Embryonic facial prominence (tissue), 1 donor: ENCODE data around the gene SLC25A51.
"Not testable (repeated sequence)": the region's sequence is repeated elsewhere in the genome, so short reads cannot be mapped to it uniquely, and the experiment has no call there.

Experiments
- DNase-seq: peaks from one replicate; pipeline ENCODE4 v3.0.0-alpha.2; 2016; ENCODE audit errors: extremely low spot score

The SLC25A51 gene

DNA sequence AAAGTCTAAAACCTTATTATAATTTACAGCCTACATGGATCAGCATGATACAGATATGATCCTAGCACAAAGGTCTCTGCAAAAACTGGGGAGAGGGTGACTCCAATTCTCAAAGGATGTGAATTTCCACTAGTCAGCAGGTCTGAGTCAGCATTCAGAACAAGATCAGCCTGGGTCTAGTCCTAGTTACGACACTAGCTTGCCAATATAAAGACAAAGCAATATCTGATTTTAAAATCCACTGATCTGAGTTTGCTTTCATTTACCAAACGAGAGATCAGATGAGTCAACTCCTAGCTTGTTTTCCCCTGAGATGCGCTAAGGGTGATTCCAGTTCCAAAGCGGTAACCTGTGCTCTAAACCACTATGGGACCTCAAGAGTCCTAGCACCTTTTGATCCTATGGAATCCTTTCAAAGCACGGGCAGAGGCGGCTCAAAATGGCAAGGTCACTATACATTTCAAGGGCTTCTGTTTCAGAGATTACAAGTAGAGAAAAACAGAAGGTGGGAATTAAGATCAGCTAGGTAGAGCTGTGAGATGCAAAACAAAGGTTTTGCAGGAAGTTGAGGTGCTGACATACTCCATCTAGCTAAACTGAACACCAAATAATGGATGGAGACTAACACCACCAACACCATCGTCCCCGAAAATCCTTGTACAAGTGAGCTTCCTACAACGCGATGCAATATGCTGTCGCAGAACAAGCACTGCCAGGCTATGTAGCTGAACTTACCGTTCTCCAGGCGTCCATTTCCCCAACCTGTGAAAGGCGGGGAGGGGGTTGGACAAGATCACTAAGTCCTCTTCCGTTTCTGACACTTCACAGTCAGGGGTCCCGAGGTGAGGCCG, 906 bp downstream of the SLC25A51 start:
- DNase-seq = no peak

DNA sequence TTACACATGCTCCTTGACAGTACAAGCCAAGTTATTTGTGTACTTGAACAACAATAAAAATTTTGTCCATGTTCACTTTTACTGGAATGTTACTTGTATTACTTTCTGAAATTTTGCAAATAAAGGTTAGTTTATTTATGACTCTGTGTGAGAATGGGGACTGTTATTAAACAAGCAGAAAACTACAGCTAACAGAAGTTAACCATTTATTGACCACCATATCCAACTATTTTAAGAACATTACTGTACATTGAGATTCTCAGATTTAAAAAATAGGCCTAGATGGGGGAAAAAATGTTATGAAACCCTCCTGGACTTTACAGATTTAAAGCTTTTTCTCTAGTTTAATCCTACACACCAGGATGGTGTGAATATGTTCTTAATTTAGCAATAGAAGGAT, 1.8 kb downstream of the SLC25A51 start:
- DNase-seq = no peak

DNA sequence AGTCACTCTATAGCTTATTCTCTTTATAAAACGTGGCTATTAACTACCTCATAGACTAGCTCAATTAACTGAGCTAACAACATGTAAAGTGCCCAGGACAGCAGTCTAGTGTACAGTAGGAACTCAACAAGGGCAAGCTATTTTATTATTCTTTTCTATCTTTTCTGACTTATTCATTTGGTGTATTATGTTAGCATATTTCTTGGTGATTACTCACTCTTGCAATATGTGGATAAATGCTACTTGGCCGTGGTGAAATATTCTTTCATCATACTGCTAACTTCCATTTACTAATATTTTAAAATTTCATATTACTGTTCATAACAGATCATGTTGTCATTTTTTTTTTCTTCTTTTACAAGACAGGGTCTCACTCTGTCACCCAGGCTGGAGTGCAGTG, 4.9 kb downstream of the SLC25A51 start:
- no peak for DNase-seq

DNA sequence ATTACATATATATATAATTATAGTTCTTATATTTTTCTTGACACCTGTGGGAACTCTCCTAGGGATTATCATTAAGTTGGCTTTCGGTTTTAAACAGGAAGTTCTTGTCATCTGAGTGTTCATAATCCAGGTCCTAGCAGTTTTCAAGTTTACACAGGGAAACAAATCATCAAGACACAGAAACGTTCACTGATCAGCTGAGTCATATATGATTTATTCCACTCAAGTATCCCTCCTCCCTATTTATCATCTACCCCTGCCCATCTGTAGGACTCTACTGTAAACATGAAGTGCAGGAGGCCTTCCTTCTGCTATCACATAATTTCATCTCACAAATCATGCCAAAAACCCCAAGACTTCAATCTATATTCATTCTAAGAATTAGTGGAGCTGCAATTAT, 6.3 kb downstream of the SLC25A51 start:
- no peak for DNase-seq

DNA sequence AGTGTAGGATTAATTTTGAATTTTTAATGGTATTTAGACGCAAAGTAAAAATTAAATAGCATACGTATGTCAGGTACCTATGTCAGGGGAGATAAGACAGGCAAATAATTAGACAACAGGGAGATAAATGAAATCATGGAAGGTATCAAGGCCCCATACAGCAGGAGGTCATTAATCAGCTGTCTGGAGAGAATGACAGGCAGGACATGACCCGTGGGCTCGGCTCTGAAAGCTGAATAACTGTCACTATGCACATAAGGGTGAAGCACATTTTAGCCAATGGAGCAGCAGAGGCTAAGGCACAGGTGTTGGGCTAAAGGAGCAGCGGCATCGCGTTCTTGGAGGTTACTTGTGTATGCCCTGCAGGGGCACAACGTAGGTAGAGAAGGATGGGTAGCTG, 11.9 kb downstream of the SLC25A51 start:
- DNase-seq = no peak

DNA sequence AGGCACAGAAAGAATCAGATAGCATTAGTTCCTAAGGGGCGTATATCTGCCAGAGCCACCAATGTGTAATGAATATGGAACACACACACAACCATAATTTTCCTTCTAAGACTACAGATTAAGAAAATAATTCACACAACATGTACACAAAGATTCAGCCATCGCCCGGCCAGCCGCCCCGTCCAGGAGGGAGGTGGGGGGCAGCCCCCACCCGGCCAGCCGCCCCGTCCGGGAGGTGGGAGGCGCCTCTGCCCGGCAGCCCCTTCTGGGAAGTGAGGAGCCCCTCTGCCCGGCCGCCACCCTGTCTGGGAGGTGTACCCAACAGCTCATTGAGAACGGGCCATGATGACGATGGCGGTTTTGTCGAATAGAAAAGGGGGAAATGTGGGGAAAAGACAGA, 12.9 kb downstream of the SLC25A51 start:
- not testable (repeated sequence) for DNase-seq

DNA sequence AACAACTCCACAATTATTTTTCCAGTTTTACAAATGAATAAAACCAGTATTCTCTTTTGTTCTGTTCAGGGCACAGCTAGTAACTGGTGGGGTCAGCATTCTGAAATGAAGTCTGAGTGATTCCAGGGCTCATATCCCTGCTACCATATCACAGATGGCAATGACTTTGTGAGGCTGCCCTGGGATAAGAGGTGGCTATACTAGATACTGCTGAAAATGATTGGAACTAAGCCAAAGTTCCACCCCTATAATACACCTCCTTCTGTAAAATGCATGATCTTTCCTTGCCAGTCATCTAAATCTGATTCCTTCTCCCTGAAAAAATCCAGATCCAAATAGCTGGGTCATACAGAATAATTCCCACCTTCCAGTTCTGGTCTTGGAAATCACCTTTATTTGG, 14.4 kb downstream of the SLC25A51 start:
- no peak for DNase-seq

DNA sequence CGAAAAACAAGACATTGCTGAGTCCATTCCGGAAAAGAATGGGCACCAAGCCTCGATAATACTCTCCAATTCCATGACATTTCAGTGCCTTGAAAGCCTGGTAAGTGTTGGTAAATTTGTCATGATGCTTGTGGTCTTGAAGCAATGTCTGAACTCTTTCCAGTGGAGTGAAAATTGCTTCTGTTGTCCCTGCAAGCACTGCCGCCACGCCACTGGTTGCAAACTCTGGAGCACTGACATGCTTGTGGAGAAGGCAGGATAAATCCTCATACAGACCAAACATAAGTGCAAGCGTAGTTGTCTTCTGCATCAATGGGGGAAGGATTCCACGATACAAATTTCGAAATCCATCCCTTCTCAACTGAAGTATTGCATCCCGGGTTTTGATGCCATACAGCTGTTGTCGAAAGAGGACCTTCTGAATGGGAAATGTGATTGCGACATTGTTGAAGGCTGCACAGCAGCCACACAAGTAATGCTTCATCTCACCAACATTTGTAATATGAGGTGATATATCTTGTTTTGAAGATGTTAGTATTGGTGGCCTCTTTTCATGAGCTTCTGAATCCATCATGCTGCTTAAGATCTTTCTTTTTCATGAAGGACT, 15.8 kb downstream of the SLC25A51 start:
- DNase-seq = not testable (repeated sequence)

DNA sequence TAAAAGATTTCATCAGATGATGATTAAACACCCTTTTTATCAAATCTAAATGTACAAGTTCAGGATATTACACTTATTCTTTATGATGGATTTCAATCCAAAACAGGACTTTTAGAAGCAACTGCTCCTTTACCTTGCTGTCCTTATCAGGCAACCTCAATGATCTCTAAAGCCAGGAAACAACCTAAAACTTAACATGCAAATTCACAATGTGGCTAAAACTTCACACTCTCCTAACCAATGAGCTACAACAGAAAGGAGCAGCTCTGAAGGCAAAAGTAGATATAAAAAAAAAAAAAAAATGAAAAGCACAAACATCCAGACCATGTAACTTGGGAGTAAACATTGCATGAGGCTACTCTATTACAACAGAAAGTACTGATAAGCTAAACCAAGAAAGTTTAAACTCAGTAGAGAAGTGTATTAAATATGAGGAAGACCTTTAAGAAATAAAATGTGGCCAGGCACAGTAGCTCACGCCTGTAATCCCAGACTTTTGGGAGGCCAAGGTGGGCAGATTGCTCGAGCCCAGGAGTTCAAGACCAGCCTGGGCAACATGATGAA, 22.9 kb downstream of the SLC25A51 start:
- no peak for DNase-seq

DNA sequence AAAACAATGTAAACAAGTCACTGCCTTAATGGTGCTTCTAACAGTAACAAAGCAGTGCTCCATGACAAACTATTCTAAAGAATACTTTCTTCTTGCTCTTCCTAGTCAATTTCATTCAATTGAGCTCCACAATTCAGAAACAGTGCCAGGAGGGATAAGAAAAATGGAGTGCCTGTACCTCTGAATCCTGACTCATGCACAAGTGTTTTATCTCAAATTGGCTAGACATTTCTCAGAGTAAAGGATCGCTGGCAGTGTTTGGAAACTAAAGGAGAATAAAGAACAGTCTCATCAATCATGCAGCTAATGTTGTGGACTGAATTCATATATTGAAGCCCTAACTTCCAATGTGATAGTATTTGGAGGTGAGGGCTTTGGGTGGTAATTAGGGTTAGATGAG, 27.6 kb downstream of the SLC25A51 start:
- DNase-seq = no peak

DNA sequence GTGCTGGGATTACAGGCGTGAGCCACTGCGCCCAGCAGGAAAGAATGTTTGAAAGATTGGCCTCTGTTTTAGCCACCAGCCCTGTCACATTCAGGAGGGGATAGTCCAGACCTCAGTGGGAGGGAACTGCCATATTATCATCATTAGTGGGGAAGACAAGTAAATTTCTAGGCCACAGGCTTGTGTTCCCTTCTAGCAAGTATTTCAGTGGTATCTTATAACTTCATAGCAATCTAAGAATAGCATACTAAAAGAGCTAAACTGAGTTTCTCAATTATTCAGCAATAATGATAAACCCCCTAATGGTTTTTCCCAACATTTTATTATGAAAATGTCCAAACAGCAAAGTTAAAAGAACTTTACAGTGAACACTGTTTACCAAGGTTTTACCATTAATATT, 30.0 kb downstream of the SLC25A51 start:
- DNase-seq = no peak

DNA sequence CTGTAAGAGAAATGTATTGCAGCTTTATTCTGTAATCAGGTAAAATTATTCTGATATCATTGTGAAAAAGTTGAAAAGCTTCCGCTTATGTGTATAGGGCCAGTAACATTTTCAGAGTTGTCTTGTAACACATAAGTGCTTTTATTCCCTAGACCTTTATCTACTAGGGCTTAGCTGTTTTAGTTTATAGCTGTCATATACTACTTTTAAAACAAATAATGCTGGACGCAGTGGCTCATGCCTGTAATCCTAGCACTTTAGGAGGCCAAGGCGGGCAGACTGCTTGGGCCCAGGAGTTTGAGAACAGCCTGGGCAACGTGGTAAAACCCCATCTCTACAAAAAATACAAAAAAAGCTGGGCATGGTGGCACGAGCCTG, 33.1 kb downstream of the SLC25A51 start:
- no peak for DNase-seq

DNA sequence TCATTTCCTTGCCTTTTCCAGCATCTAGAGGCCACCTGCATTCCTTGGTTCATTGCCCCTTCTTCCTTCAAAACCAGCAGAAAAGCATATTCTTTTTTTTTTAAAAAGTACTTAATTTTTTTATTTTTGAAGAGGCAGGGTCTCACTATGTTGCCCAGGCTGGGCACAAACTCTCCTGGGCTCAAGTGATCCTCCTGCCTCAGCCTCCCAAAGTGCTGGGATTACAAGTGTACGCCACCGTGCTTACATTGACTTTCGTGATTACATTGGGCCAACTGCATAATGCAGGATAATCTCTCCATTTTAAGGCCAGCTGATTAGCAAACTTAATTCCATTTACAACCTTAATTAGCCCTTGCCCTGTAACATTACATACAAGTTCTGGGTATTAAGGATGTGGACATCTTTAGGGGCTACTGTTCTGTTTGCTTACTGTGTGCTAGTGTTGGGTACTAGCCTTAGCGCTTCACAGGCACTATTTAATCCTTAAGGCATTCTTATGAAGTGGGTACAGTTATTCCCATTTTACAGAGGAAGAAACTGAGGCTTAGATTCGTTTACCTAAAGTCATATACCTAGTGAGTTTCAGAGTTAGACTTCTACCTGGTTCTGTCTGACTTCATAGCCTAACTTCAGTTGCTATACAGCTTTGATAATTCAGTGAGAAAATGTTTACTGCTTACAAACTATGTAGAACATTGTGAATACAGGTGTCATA, 33.7 kb downstream of the SLC25A51 start:
- no peak for DNase-seq

DNA sequence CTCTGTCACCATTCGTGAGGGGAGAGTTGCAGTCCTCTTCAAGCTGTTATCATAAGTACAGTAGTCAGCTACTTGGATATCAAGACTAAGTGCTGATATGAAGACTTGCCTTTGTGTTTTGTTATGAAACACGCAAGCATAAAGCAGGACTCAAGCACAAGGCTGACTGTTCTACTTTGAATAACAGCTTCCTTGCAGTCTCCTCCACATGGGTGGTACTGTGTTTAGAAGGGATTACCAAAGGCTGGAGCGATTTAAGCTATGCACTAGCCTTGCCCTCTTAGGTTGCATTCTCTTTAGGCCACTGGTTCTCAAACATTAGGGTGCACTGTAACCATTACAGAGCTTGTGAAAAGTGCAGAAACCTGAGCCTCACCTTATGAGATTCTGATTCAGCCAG, 41.4 kb downstream of the SLC25A51 start:
- no peak for DNase-seq

DNA sequence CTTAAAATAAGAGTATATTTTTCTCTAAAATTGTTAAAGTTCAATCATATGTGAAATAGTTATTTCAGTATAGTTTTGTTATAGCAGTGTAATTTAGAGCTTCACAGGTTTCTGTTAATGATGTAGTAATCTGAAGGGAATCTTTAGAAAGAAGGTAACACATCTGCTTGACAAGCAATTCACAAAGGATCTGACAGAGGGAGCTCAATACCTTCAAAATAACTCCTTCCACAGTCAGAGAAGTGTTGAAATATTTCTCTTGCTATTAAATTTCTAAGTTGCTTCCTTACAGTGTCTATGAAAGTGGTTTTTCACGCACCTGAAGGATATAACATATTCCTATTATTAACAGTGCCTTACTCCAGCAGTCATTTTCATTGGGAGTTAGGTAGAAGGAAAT, 44.9 kb downstream of the SLC25A51 start:
- DNase-seq = no peak

DNA sequence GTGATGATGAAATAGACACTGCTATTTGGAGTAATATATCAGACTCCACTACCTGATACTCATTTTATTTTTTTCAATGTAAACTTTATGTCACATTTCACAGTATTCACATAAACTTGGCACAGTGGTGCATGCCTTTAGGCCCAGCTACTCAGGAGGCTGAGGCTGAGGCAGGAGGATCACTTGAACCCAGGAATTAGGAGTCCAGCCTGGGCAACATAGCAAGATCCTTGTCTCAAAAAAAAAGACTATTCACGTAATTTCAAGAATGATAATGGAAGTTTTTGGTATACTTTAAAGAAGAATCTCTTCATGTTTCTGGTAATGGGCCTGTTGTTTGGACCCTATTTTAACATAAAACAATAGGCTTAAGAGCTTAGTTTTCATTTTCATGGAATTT, 47.4 kb downstream of the SLC25A51 start:
- no peak for DNase-seq

DNA sequence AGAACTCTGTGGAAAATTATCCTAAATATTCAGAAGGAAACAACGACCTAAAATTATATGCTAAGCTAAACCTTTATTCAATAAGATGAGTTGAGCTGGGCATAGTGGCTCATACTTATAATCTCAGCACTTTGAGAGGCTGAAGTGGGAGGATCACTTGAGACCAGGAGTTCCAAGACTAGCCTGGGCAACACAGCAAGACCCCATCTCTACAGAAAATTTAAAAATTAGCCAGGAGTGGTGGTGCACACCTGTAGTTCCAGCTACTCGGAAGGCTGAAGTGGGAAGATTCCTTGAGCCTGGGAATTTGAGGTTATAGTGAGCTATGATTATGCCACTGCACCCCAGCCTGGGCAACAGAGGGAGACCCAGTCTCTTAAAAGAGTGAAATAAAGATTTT, 51.7 kb downstream of the SLC25A51 start:
- no peak for DNase-seq

DNA sequence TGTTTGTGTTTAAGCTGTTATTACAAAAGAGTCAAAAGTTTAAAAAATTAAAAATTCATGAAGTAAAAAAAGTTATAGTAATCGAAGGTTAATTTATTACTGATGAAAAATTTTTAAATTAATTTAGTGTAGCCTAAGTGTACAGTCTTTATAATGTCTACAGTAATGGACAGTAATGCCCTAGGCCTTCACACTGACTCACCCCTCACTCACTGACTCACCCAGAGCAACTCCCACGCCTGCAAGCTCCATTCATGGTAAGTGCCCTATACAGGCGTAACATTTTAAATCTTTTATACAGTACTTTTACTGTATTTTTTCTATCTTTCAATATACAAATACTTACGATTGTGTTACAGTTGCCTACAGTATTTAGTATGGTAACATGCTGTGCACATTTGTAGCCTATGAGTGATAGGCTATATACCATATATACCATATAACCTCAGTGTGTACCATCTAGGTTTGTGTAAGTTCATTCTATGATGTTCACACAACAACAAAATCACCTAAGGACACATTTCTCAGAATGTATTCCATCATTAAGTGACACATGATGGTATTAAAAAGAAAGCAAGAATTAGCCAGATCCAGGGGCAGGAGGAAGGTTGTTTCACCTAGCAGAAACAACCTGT, 63.2 kb downstream of the SLC25A51 start:
- DNase-seq = no peak

DNA sequence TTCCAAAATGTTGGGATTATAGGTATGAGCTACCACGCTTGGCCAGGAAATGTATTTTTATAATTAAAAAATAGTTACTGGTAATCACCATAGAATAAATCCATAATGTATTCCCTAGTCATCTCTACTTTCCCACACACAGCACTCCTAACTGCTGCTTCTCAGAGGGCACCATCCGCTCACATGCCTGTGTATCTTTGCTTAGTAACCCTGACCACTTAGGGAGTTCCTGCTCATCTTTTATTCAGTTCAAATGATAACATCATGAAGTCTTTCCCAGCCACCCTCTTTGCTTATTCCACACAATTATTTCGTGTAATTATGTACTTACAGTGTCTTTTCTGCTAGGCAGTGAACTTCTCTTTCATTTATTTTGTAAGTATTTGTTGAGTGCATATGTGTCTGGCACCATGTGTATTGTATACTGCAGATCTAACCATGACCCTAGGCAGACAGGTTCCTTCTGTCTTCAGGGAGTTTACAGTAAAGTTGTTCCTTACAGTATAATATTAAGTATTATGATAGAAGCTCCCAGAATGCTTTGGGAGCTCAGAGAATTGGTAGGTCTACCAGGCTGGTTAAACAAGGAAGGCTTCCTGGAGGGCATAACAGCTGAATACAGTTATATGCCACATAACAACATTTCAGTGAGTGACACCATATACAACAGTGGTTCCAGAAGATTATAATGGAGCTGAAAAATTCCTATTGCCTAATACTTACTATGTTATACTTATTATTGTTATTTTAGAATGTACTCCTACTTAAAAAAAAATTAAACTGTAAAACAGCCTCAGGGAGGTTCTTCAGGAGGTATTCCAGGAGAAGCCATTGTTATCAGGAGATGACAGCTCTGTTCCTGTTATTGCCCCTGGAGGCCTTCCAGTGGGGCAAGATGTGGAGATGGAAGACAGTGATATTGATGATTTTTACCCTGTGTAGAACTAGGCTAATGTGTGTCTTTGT, 64.1 kb downstream of the SLC25A51 start:
- DNase-seq = no peak
